K562 (cell line): Measurements from ENCODE around the gene SOX6. TPM values are rescaled to one million over a fixed set of nuclear protein-coding genes. Genes with fewer than 3 reads are reported as not detected.
A peak's percentile ranks its signal among the peaks of the same experiment; 100 is the strongest.

Source experiments
- ATAC-seq: fragments of 200-7000 bp; cut with Tn5 transposase; 3 replicates; pipeline ENCODE4 v1.9.1; 2020; ENCODE audit warnings: moderate library complexity
- BruUV-seq: library from RNA; stranded (reverse); fragments of 400-500 nt; replicated peaks from 2 replicates; lab custom pipeline; 2021; lab: Mats Ljungman, UMichigan
- CTCF ChIA-PET: fragments of 300-600 bp; formaldehyde crosslinking; extraction: SDS; loops from one replicate; lab custom pipeline; 2021; ENCODE audit warnings: low intra/inter-chr PET ratio; lab: Yijun Ruan, JAX
- POLR2A ChIA-PET: fragments of 300-600, 350-650 bp; sonication (Branson Sonifier 250); formaldehyde crosslinking; extraction: SDS; loops from one replicate; lab custom pipeline; 2021; ENCODE audit warnings: antibody characterized with exemption, inconsistent platforms; lab: Yijun Ruan, JAX
- DNase-seq, 4 experiments: peaks; one replicate each; pipeline versions ENCODE4 v3.0.0 to v3.0.0-alpha.2; 2011 to 2018; ENCODE audit warnings: low spot score in 3 of 4, mixed read lengths in 3 of 4; ENCODE audit errors: extremely low read depth in 1 of 4
- FAIRE-seq: peaks from 2 replicates; lab custom pipeline; 2011; peaks lifted over from hg19 to GRCh38; lab: Jason Lieb, UNC
- H2AFZ ChIP-seq: 2 replicates; pipeline ENCODE4 v1.6.0; 2011; ENCODE audit warnings: low read depth, low read length, control low read depth, inconsistent platforms
- H3K27ac ChIP-seq: fragments of 200-600 bp; 3 replicates; pipeline ENCODE4 v1.8.0; 2011; ENCODE audit warnings: low read depth, mild to moderate bottlenecking, control low read depth, inconsistent platforms, low read length, moderate library complexity, mixed read lengths; ENCODE audit errors: extremely low read depth
- H3K27me3 ChIP-seq, 2 experiments: fragments of 300-600 bp in 1 of 2; 2 replicates in 1 of 2; 3 replicates in 1 of 2; pipeline versions ENCODE4 v1.6.0 to v1.8.0; 2011; ENCODE audit warnings: inconsistent platforms in 2 of 2, low read length in 2 of 2, mild to moderate bottlenecking in 1 of 2, mixed read lengths in 1 of 2, moderate library complexity in 1 of 2; ENCODE audit not compliant: control insufficient read depth in 2 of 2, insufficient read depth in 2 of 2
- H3K36me3 ChIP-seq: fragments of 300-600 bp; 3 replicates; pipeline ENCODE4 v1.8.0; 2011; ENCODE audit warnings: mild to moderate bottlenecking, low read length, inconsistent platforms; ENCODE audit not compliant: control insufficient read depth, insufficient read depth
- H3K4me1 ChIP-seq, 2 experiments: fragments of 200-600 bp in 1 of 2; replicated peaks in 1 of 2; 2 replicates in 1 of 2; 3 replicates in 1 of 2; pipeline versions ENCODE4 v1.5.1 to v1.8.0; 2011; ENCODE audit warnings: inconsistent platforms in 2 of 2, low read length in 2 of 2, mild to moderate bottlenecking in 1 of 2, mixed read lengths in 1 of 2, moderate library complexity in 1 of 2; ENCODE audit not compliant: control insufficient read depth in 2 of 2, insufficient read depth in 2 of 2
- H3K4me2 ChIP-seq: 2 replicates; pipeline ENCODE4 v1.6.1; 2011; ENCODE audit warnings: low read length, control low read depth, inconsistent platforms, mixed read lengths; ENCODE audit not compliant: insufficient read depth
- H3K4me3 ChIP-seq: fragments of 200-600 bp; sonication (generic), shearing (Covaris generic); 2 replicates; pipeline ENCODE4 v1.5.1; 2016; ENCODE audit warnings: control low read depth, inconsistent platforms
- H3K79me2 ChIP-seq: fragments of 200-600 bp; 3 replicates; pipeline ENCODE4 v1.8.0; 2011; ENCODE audit warnings: low read length, inconsistent platforms; ENCODE audit not compliant: control insufficient read depth, insufficient read depth
- H3K9ac ChIP-seq, 2 experiments: 2 replicates each; pipeline versions ENCODE4 v1.6.0 to v1.6.1; 2011; ENCODE audit warnings: low read depth in 2 of 2, low read length in 2 of 2, control low read depth in 1 of 2, inconsistent platforms in 1 of 2, mild to moderate bottlenecking in 1 of 2, mixed read lengths in 1 of 2; ENCODE audit not compliant: insufficient read depth in 1 of 2
- H3K9me1 ChIP-seq: one replicate; pipeline ENCODE4 v1.6.0; 2011; ENCODE audit warnings: inconsistent platforms, mild to moderate bottlenecking, low read length, moderate library complexity; ENCODE audit not compliant: control insufficient read depth, insufficient read depth
- H3K9me3 ChIP-seq: replicated peaks from 2 replicates; pipeline ENCODE4 v1.5.1; 2011; ENCODE audit warnings: low read depth, low read length, inconsistent platforms; ENCODE audit not compliant: control insufficient read depth, insufficient read depth
- H4K20me1 ChIP-seq: replicated peaks from 2 replicates; pipeline ENCODE4 v1.6.1; 2011; ENCODE audit warnings: low read length, inconsistent platforms, mixed read lengths; ENCODE audit not compliant: control insufficient read depth, insufficient read depth
- PCBP2 ChIP-seq: fragments of 200-400 bp; formaldehyde crosslinking; IDR thresholded peaks from 2 replicates; pipeline ENCODE4 v1.6.1; 2018; ENCODE audit warnings: low read length, low read depth, mild to moderate bottlenecking, moderate library complexity; ENCODE audit not compliant: poor library complexity, severe bottlenecking
- RAD51 ChIP-seq: fragments of 450-650 bp; IDR thresholded peaks from 2 replicates; pipeline ENCODE4 v1.7.1; 2016; ENCODE audit warnings: low read depth, mild to moderate bottlenecking, borderline replicate concordance
- SREBF1 ChIP-seq: fragments of 150-350 bp; IDR thresholded peaks from 2 replicates; pipeline ENCODE4 v1.6.1; 2014; ENCODE audit warnings: antibody characterized with exemption, low read depth, low read length, borderline replicate concordance
- WGBS: fragments of 100-300 bp; shearing (Covaris generic); methylation state at CpG from one replicate; pipeline ENCODE4 v1.1.6; 2016; ENCODE audit warnings: low coverage, mixed read lengths; ENCODE audit not compliant: insufficient coverage; ENCODE audit errors: missing lambda C conversion rate; 5-methylcytosine and 5-hydroxymethylcytosine counted together
- in situ Hi-C: fragments of 300-500 bp; cut with MboI; formaldehyde crosslinking; loops from 4 replicates; pipeline ENCODE4 v1.15.0; 2018; ENCODE audit warnings: inconsistent platforms, mixed read lengths
- intact Hi-C: fragments of 100-400 bp; cut with micrococcal nuclease; formaldehyde crosslinking; loops from 2 replicates; pipeline ENCODE4 v1.14.2; 2022
- polyA plus RNA-seq, 8 experiments: library from polyadenylated mRNA; depleted of rRNA in 4 of 8; stranded (reverse) in 5 of 8; unstranded in 3 of 8; fragments of >200 nt; fragmentation: Nextera tagmentation in 2 of 8; fragmentation: Illumina TruSeq in 1 of 8; extraction: Ambion mirVana in 2 of 8; extraction: Trizol in 1 of 8; gene quantifications; 2 replicates each; pipeline versions ENCODE4 v1.2.1 to v1.2.3, GENCODE V29; 2011 to 2014; ENCODE audit warnings: inconsistent platforms in 1 of 8, missing spikeins in 1 of 8
- total RNA-seq, 7 experiments: library from RNA; depleted of rRNA in 6 of 7; stranded (reverse); fragments of >200 nt in 6 of 7; fragmentation: Illumina TruSeq in 2 of 7; extraction: Trizol in 2 of 7; gene quantifications; 2 replicates each; pipeline versions ENCODE4 v1.2.1 to v1.2.3, GENCODE V29; 2011 to 2021; ENCODE audit warnings: low replicate concordance in 1 of 7
- TF ChIP-seq, protein P1 (sequence below): sonication (generic); IDR thresholded peaks from 2 replicates; pipeline ENCODE4 v1.6.1; 2016
- TF ChIP-seq, protein P2 (sequence below), 2 experiments: fragments of 450-650 bp in 1 of 2; IDR thresholded peaks; 2 replicates each; pipeline ENCODE4 v1.6.1; 2011 to 2017; ENCODE audit warnings: low read depth in 2 of 2, antibody characterized with exemption in 1 of 2, borderline replicate concordance in 1 of 2, low read length in 1 of 2, mild to moderate bottlenecking in 1 of 2, mixed read lengths in 1 of 2; ENCODE audit not compliant: control insufficient read depth in 1 of 2
- TF ChIP-seq, protein P3 (sequence below), 2 experiments: fragments of 450-650 bp in 1 of 2; sonication (generic) in 1 of 2; formaldehyde crosslinking in 1 of 2; IDR thresholded peaks in 1 of 2; conservative IDR thresholded peaks in 1 of 2; 2 replicates each; pipeline versions ENCODE4 v1.6.1 to v1.8.1; 2016 to 2023; ENCODE audit warnings: mild to moderate bottlenecking in 2 of 2, moderate library complexity in 2 of 2, inconsistent platforms in 1 of 2, missing genetic modification reagents in 1 of 2
- TF ChIP-seq, protein P4 (sequence below): fragments of 450-650 bp; IDR thresholded peaks from 2 replicates; pipeline ENCODE4 v1.6.1; 2017; ENCODE audit warnings: antibody characterized with exemption, mild to moderate bottlenecking

SOX6 gene
- total and polyA plus RNA-seq, 9 of the 15 experiments (the other 6 are each of a cell fraction or from before 2014, with no cell fraction given): 0.89 to 8.7 (median 5.7) TPM

DNA sequence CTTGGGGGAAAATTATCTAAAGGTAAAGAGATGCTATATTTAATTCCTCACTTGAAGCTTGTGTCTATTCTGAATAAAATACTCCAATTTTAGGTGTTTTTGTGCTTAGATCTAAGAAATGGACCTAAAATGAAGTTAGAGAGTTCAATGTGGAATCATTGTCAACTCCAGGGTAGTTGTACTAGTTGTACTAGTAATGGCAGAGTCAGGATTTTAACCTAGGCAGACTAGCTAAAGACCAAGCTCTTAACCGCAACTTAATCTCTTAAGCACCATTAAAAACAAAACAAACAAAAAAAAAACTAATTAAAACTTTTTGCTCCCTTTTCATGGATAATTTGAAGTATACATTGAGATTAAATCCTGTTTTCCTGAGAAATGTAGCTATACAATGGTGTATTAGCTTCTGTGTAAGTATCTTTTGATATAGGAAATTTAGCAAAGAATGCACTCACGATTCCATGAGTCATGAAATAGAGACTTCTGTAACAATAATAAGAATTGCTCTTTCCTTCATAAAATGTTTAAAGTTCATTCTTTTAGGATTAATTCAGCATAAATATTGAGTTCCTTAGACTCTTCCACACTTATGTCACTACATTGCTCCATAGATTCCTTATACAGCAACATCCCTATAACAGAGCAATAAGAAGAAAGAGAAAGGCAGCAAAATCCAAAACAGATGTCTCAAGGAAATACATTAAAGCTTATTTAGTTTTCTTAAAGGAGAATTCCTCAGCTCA lies 26.5 kb upstream of the SOX6 start:
- intact Hi-C loops: loop anchor here (5.0 to 10.0 kb wide), 2 partner anchors 62 to 219 kb away; no protein-coding TSS in a partner anchor
- Histone ChIP-seq H3K4me3 (no peak overlapping the region), H3K4me1 (peaks cover 0 to 15% of the 10 kb centered on the region in 2 experiments; a peak in 3 of 5 replicates)
- POLR2A ChIA-PET: interaction anchor here (0.7 to 1.4 kb wide), 4 partner anchors 13 to 419 kb away, joined by 3 to 4 read pairs (median 4); no protein-coding TSS in a partner anchor
- ATAC-seq: peak; percentile 42
- TF ChIP-seq, protein P1, sequence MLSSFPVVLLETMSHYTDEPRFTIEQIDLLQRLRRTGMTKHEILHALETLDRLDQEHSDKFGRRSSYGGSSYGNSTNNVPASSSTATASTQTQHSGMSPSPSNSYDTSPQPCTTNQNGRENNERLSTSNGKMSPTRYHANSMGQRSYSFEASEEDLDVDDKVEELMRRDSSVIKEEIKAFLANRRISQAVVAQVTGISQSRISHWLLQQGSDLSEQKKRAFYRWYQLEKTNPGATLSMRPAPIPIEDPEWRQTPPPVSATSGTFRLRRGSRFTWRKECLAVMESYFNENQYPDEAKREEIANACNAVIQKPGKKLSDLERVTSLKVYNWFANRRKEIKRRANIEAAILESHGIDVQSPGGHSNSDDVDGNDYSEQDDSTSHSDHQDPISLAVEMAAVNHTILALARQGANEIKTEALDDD: peak; percentile 98
- TF ChIP-seq, protein P2, sequence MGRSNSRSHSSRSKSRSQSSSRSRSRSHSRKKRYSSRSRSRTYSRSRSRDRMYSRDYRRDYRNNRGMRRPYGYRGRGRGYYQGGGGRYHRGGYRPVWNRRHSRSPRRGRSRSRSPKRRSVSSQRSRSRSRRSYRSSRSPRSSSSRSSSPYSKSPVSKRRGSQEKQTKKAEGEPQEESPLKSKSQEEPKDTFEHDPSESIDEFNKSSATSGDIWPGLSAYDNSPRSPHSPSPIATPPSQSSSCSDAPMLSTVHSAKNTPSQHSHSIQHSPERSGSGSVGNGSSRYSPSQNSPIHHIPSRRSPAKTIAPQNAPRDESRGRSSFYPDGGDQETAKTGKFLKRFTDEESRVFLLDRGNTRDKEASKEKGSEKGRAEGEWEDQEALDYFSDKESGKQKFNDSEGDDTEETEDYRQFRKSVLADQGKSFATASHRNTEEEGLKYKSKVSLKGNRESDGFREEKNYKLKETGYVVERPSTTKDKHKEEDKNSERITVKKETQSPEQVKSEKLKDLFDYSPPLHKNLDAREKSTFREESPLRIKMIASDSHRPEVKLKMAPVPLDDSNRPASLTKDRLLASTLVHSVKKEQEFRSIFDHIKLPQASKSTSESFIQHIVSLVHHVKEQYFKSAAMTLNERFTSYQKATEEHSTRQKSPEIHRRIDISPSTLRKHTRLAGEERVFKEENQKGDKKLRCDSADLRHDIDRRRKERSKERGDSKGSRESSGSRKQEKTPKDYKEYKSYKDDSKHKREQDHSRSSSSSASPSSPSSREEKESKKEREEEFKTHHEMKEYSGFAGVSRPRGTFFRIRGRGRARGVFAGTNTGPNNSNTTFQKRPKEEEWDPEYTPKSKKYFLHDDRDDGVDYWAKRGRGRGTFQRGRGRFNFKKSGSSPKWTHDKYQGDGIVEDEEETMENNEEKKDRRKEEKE (IDR thresholded peaks at IDR 0.05; ENCODE audit: borderline replicate concordance in 1 of 2, control insufficient read depth in 1 of 2, low read depth in 2 of 2, low read length in 1 of 2): 0 out of 4 replicates have a peak, but pooled peaks of 1 of the 2 experiments have one; percentile 35
- TF ChIP-seq, protein P3, sequence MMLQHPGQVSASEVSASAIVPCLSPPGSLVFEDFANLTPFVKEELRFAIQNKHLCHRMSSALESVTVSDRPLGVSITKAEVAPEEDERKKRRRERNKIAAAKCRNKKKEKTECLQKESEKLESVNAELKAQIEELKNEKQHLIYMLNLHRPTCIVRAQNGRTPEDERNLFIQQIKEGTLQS (IDR thresholded peaks at IDR 0.05): 0 out of 2 replicates have a peak, but pooled peaks have one; percentile 13
- TF ChIP-seq, protein P3 (CRISPR knock-in tag; conservative IDR thresholded peaks at IDR 0.05): no peak
- TF ChIP-seq RAD51: no peak
- TF ChIP-seq, protein P4, sequence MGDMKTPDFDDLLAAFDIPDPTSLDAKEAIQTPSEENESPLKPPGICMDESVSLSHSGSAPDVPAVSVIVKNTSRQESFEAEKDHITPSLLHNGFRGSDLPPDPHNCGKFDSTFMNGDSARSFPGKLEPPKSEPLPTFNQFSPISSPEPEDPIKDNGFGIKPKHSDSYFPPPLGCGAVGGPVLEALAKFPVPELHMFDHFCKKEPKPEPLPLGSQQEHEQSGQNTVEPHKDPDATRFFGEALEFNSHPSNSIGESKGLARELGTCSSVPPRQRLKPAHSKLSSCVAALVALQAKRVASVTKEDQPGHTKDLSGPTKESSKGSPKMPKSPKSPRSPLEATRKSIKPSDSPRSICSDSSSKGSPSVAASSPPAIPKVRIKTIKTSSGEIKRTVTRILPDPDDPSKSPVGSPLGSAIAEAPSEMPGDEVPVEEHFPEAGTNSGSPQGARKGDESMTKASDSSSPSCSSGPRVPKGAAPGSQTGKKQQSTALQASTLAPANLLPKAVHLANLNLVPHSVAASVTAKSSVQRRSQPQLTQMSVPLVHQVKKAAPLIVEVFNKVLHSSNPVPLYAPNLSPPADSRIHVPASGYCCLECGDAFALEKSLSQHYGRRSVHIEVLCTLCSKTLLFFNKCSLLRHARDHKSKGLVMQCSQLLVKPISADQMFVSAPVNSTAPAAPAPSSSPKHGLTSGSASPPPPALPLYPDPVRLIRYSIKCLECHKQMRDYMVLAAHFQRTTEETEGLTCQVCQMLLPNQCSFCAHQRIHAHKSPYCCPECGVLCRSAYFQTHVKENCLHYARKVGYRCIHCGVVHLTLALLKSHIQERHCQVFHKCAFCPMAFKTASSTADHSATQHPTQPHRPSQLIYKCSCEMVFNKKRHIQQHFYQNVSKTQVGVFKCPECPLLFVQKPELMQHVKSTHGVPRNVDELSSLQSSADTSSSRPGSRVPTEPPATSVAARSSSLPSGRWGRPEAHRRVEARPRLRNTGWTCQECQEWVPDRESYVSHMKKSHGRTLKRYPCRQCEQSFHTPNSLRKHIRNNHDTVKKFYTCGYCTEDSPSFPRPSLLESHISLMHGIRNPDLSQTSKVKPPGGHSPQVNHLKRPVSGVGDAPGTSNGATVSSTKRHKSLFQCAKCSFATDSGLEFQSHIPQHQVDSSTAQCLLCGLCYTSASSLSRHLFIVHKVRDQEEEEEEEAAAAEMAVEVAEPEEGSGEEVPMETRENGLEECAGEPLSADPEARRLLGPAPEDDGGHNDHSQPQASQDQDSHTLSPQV: 0 out of 2 replicates have a peak, but pooled peaks have one; percentile 28
- TF ChIP-seq PCBP2: no peak
- TF ChIP-seq SREBF1: no peak
- TF ChIP-seq, all 486 proteins: peak for 4
- 23% methylated on average over 2 of the region's 2 CpGs for WGBS
- Histone ChIP-seq H4K20me1 (no peaks in the 10 kb centered on the region), H3K36me3 (no peaks in the 10 kb centered on the region), H3K27ac (peak overlapping the region; percentile 62; the same call in 2 of the 3 replicates), H3K9ac (peak overlapping the region in 1 of 2 experiments; percentile 51; a peak in 2 of 4 replicates), H3K4me2 (no peak overlapping the region), H3K9me1 (no peaks in the 10 kb centered on the region), H2AFZ (peak overlapping the region; percentile 81), H3K27me3 (no peaks in the 10 kb centered on the region), H3K79me2 (peaks cover under 1% of the 10 kb centered on the region; the same call in 1 of the 3 replicates), H3K9me3 (no peaks in the 10 kb centered on the region)
- no TSS peak for BruUV-seq
- CTCF ChIA-PET: no interaction called here
- peak in 1 of 4 experiments; percentile 25 for DNase-seq
- no peak for FAIRE-seq
- in situ Hi-C loops: no loop called here
